SU-DHL-6 (cell line): ENCODE data around the gene UBAC2.

Source experiments
- H2AFZ ChIP-seq: fragments of 200-600 bp; sonication (generic); 2 replicates; pipeline ENCODE4 v1.6.1; 2014; ENCODE audit warnings: low read depth, mild to moderate bottlenecking, moderate library complexity, mixed read lengths, antibody characterized with exemption, low read length; ENCODE audit not compliant: severe bottlenecking
- H3F3A ChIP-seq: fragments of 200-600 bp; shearing (Covaris generic); 2 replicates; pipeline ENCODE4 v1.6.0; 2016; ENCODE audit warnings: antibody characterized with exemption, mild to moderate bottlenecking; ENCODE audit not compliant: insufficient read depth
- H3K27ac ChIP-seq: fragments of 200-600 bp; sonication (generic); 2 replicates; pipeline ENCODE4 v1.5.1; 2016; ENCODE audit warnings: low read depth, mild to moderate bottlenecking, low read length, moderate library complexity, mixed read lengths
- H3K27me3 ChIP-seq: fragments of 200-600 bp; sonication (generic), shearing (Covaris generic); 2 replicates; pipeline ENCODE4 v1.6.0; 2014; ENCODE audit warnings: mild to moderate bottlenecking, low read length
- H3K36me3 ChIP-seq: fragments of 200-600 bp; sonication (generic); 2 replicates; pipeline ENCODE4 v1.6.1; 2014; ENCODE audit warnings: mild to moderate bottlenecking, low read length, mixed read lengths
- H3K4me2 ChIP-seq: fragments of 300-600, 200-600 bp; shearing (Covaris generic), sonication (generic); 2 replicates; pipeline ENCODE4 v1.6.0; 2014; ENCODE audit warnings: low read length, low read depth, mild to moderate bottlenecking; ENCODE audit not compliant: poor library complexity, severe bottlenecking
- H3K4me3 ChIP-seq: fragments of 200-600 bp; sonication (generic); 2 replicates; pipeline ENCODE4 v1.5.1; 2014; ENCODE audit warnings: antibody characterized with exemption, low read length, mild to moderate bottlenecking, mixed read lengths; ENCODE audit not compliant: insufficient read depth, poor library complexity, severe bottlenecking
- H3K79me2 ChIP-seq: fragments of 200-600 bp; sonication (generic); 2 replicates; pipeline ENCODE4 v1.6.1; 2014; ENCODE audit warnings: mild to moderate bottlenecking, low read length, moderate library complexity; ENCODE audit not compliant: insufficient read depth
- H3K9ac ChIP-seq: fragments of 200-600 bp; sonication (generic); 2 replicates; pipeline ENCODE4 v1.7.0; 2014; ENCODE audit warnings: mild to moderate bottlenecking, low read length
- H3K9me2 ChIP-seq: fragments of 200-600 bp; sonication (generic); replicated peaks from 2 replicates; pipeline ENCODE4 v1.6.1; 2014; ENCODE audit warnings: low read length; ENCODE audit not compliant: insufficient read depth
- H3K9me3 ChIP-seq: fragments of 200-600 bp; sonication (generic); 2 replicates; pipeline ENCODE4 v1.6.1; 2014; ENCODE audit warnings: low read length, mixed read lengths; ENCODE audit not compliant: insufficient read depth
- H4K20me1 ChIP-seq: fragments of 200-600 bp; sonication (generic); 2 replicates; pipeline ENCODE4 v1.6.1; 2014; ENCODE audit warnings: low read depth, mild to moderate bottlenecking, antibody characterized with exemption, low read length, moderate library complexity, mixed read lengths
- EZH2phosphoT487 ChIP-seq: fragments of 200-600 bp; sonication (generic), shearing (Covaris generic); conservative IDR thresholded peaks from 2 replicates; pipeline ENCODE4 v1.6.1; 2018; ENCODE audit warnings: mild to moderate bottlenecking, antibody characterized with exemption, low read length, moderate library complexity, mixed read lengths
- TF ChIP-seq, protein P1 (sequence below): fragments of 200-600 bp; sonication (generic); IDR thresholded peaks from one replicate; pipeline ENCODE4 v1.5.1; 2017; ENCODE audit warnings: antibody characterized with exemption, mild to moderate bottlenecking, low read length, moderate library complexity; ENCODE audit not compliant: insufficient read depth, poor library complexity, severe bottlenecking

The UBAC2 gene

GRCh38 chr13:99435116-99435515, 234.5 kb downstream of the UBAC2 start:
- Histone ChIP-seq H3K9me2 (no peaks in the 10 kb centered on the region), H3F3A (no peaks in the 10 kb centered on the region), H3K9me3 (no peaks in the 10 kb centered on the region), H3K79me2 (no peaks in the 10 kb centered on the region), H3K27ac (no peak overlapping the region), H3K36me3 (no peaks in the 10 kb centered on the region), H2AFZ (no peak overlapping the region), H3K4me3 (no peak overlapping the region), H4K20me1 (no peaks in the 10 kb centered on the region), H3K9ac (no peak overlapping the region), H3K4me2 (no peak overlapping the region), H3K27me3 (no peaks in the 10 kb centered on the region)
- TF ChIP-seq, protein P1, sequence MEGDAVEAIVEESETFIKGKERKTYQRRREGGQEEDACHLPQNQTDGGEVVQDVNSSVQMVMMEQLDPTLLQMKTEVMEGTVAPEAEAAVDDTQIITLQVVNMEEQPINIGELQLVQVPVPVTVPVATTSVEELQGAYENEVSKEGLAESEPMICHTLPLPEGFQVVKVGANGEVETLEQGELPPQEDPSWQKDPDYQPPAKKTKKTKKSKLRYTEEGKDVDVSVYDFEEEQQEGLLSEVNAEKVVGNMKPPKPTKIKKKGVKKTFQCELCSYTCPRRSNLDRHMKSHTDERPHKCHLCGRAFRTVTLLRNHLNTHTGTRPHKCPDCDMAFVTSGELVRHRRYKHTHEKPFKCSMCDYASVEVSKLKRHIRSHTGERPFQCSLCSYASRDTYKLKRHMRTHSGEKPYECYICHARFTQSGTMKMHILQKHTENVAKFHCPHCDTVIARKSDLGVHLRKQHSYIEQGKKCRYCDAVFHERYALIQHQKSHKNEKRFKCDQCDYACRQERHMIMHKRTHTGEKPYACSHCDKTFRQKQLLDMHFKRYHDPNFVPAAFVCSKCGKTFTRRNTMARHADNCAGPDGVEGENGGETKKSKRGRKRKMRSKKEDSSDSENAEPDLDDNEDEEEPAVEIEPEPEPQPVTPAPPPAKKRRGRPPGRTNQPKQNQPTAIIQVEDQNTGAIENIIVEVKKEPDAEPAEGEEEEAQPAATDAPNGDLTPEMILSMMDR: no peak
- TF ChIP-seq EZH2phosphoT487: no peak

DNA sequence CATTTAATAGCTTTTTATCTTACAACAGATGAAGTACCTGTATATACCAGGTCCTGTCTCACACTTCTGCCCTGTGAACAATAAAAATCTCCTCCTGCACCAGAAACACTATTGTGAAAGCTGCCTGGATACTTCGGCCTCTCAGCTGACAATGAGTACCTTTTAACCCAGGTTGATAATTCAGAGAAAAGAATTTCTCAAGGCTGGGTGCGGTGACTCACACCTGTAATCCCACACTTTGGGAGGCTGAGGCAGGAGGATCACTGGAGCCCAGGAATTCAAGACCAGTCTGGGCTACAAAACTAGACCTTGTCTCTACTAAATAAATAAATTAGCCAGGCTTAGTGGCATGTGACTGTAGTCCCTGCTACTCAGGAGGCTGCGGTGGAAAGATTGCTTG, 235.3 kb downstream of the UBAC2 start:
- no peak overlapping the region for H3K27ac ChIP-seq
- TF ChIP-seq, protein P1: no peak
- TF ChIP-seq EZH2phosphoT487: no peak
- no peaks in the 10 kb centered on the region for H3K27me3 ChIP-seq
- no peaks in the 10 kb centered on the region for H4K20me1 ChIP-seq
- H3K79me2 ChIP-seq: no peaks in the 10 kb centered on the region
- H2AFZ ChIP-seq: no peak overlapping the region
- H3K9ac ChIP-seq: no peak overlapping the region
- no peak overlapping the region for H3K4me3 ChIP-seq
- H3K4me2 ChIP-seq: no peak overlapping the region
- H3K9me2 ChIP-seq: no peaks in the 10 kb centered on the region
- no peaks in the 10 kb centered on the region for H3K9me3 ChIP-seq
- no peaks in the 10 kb centered on the region for H3F3A ChIP-seq
- H3K36me3 ChIP-seq: no peaks in the 10 kb centered on the region
